HCT116 (cell line): ENCODE measurements around the gene KCNH5. TPM values are rescaled to one million over a fixed set of nuclear protein-coding genes. Genes with fewer than 3 reads are reported as not detected.

ENCODE experiments used
- ATAC-seq: fragments of 200-7000 bp; cut with Tn5 transposase; 2 replicates; pipeline ENCODE4 v1.9.1; 2020; ENCODE audit warnings: mild to moderate bottlenecking, moderate library complexity
- BruUV-seq: library from RNA; stranded (reverse); fragments of 400-500 nt; replicated peaks from 2 replicates; lab custom pipeline; 2021; lab: Mats Ljungman, UMichigan
- CTCF ChIA-PET: fragments of 300-600 bp; sonication (Branson Sonifier 250); formaldehyde crosslinking; loops from one replicate; lab custom pipeline; 2021; ENCODE audit warnings: antibody characterized with exemption; lab: Charles Lee
- POLR2A ChIA-PET: fragments of 300-600, 350-600 bp; sonication (Branson Sonifier 250); formaldehyde crosslinking; loops from one replicate; lab custom pipeline; 2021; ENCODE audit warnings: antibody characterized with exemption; lab: Charles Lee
- RAD21 ChIA-PET, 2 experiments: fragments of 300-600 bp; sonication (Branson Sonifier 250); formaldehyde crosslinking; loops; one replicate each; lab custom pipeline; 2023; ENCODE audit warnings: low total read pairs in 2 of 2; ENCODE audit not compliant: uncharacterized antibody in 2 of 2, unreplicated experiment in 2 of 2, low non-redundant PET in 1 of 2; lab: Charles Lee
- DNase-seq: peaks from one replicate; pipeline ENCODE4 v3.0.0-alpha.2; 2010; ENCODE audit warnings: low read depth, low spot score
- H2AFZ ChIP-seq: fragments of 200-600 bp; shearing (Covaris generic), sonication (generic); 2 replicates; pipeline ENCODE4 v1.6.1; 2017; ENCODE audit warnings: low read depth, mixed run types, mixed read lengths, antibody characterized with exemption, low read length; ENCODE audit not compliant: poor library complexity, severe bottlenecking
- H3K27ac ChIP-seq: 2 replicates; pipeline ENCODE4 v1.5.1; 2012; ENCODE audit warnings: low read depth, low read length
- H3K27me3 ChIP-seq: fragments of 200-600 bp; sonication (generic); 2 replicates; pipeline ENCODE4 v1.6.1; 2016; ENCODE audit warnings: mixed run types, low read length, mixed read lengths; ENCODE audit not compliant: insufficient read depth
- H3K36me3 ChIP-seq, 2 experiments: fragments of 200-500 bp in 1 of 2; fragments of 200-600 bp in 1 of 2; sonication (Bioruptor generic) in 1 of 2; sonication (generic) in 1 of 2; 2 replicates each; pipeline versions ENCODE4 v1.5.1 to v1.6.1; 2014 to 2016; ENCODE audit warnings: low read length in 2 of 2, inconsistent platforms in 1 of 2, mixed read lengths in 1 of 2, mixed run types in 1 of 2; ENCODE audit not compliant: insufficient read depth in 2 of 2, control insufficient read depth in 1 of 2
- H3K4me1 ChIP-seq, 2 experiments: fragments of 200-600 bp in 1 of 2; sonication (generic) in 1 of 2; 2 replicates each; pipeline versions ENCODE4 v1.5.1 to v1.6.1; 2012 to 2017; ENCODE audit warnings: low read length in 2 of 2, inconsistent platforms in 1 of 2, mild to moderate bottlenecking in 1 of 2, mixed read lengths in 1 of 2, mixed run types in 1 of 2, moderate library complexity in 1 of 2; ENCODE audit not compliant: insufficient read depth in 2 of 2, control insufficient read depth in 1 of 2
- H3K4me2 ChIP-seq: fragments of 200-600 bp; sonication (generic); 2 replicates; pipeline ENCODE4 v1.6.1; 2017; ENCODE audit warnings: mixed run types, low read length, mixed read lengths
- H3K4me3 ChIP-seq, 2 experiments: fragments of 200-600 bp in 1 of 2; sonication (generic) in 1 of 2; replicated peaks in 1 of 2; 2 replicates each; pipeline ENCODE4 v1.5.1; 2011 to 2016; ENCODE audit warnings: low read length in 2 of 2, control low read depth in 1 of 2, low read depth in 1 of 2, mild to moderate bottlenecking in 1 of 2, mixed read lengths in 1 of 2, mixed run types in 1 of 2
- H3K79me2 ChIP-seq: fragments of 200-600 bp; sonication (generic); 2 replicates; pipeline ENCODE4 v1.6.1; 2017; ENCODE audit warnings: mild to moderate bottlenecking, mixed run types, low read length, moderate library complexity, mixed read lengths; ENCODE audit not compliant: insufficient read depth
- H3K9ac ChIP-seq: fragments of 200-600 bp; sonication (generic); 2 replicates; pipeline ENCODE4 v1.6.1; 2016; ENCODE audit warnings: low read length, mixed read lengths
- H3K9me2 ChIP-seq: fragments of 200-600 bp; sonication (generic), shearing (Covaris generic); 2 replicates; pipeline ENCODE4 v1.6.1; 2017; ENCODE audit warnings: mixed run types, mild to moderate bottlenecking, moderate library complexity; ENCODE audit not compliant: insufficient read depth
- H3K9me3 ChIP-seq, 2 experiments: fragments of 200-500 bp in 1 of 2; fragments of 200-600 bp in 1 of 2; sonication (Bioruptor generic) in 1 of 2; sonication (generic) in 1 of 2; 2 replicates each; pipeline ENCODE4 v1.6.1; 2014 to 2017; ENCODE audit warnings: low read length in 2 of 2, mixed read lengths in 2 of 2, inconsistent platforms in 1 of 2, low read depth in 1 of 2, mild to moderate bottlenecking in 1 of 2, mixed run types in 1 of 2, moderate library complexity in 1 of 2; ENCODE audit not compliant: control insufficient read depth in 1 of 2, insufficient read depth in 1 of 2
- H4K20me1 ChIP-seq: fragments of 200-600 bp; sonication (generic), shearing (Covaris generic); 2 replicates; pipeline ENCODE4 v1.6.1; 2017; ENCODE audit warnings: mixed run types, mild to moderate bottlenecking, moderate library complexity; ENCODE audit not compliant: insufficient read depth
- ATF3 ChIP-seq: IDR thresholded peaks from 2 replicates; pipeline ENCODE4 v1.6.1; 2012
- EGR1 ChIP-seq: IDR thresholded peaks from 2 replicates; pipeline ENCODE4 v1.6.1; 2012; ENCODE audit warnings: low read depth
- EZH2 ChIP-seq: fragments of 200-600 bp; sonication (generic); IDR thresholded peaks from 2 replicates; pipeline ENCODE4 v1.6.1; 2017; ENCODE audit warnings: antibody characterized with exemption, mixed run types
- EZH2phosphoT487 ChIP-seq: fragments of 200-600 bp; IDR thresholded peaks from 2 replicates; pipeline ENCODE4 v1.6.1; 2018; ENCODE audit warnings: antibody characterized with exemption, borderline replicate concordance
- FOSL1 ChIP-seq: IDR thresholded peaks from 2 replicates; pipeline ENCODE4 v1.6.1; 2012; ENCODE audit warnings: low read depth
- JUND ChIP-seq: IDR thresholded peaks from 2 replicates; pipeline ENCODE4 v1.6.1; 2012
- MAX ChIP-seq: IDR thresholded peaks from 2 replicates; pipeline ENCODE4 v1.6.1; 2012
- POLR2A ChIP-seq: IDR thresholded peaks from 2 replicates; pipeline ENCODE4 v1.7.0; 2011; ENCODE audit warnings: borderline replicate concordance; ENCODE audit not compliant: insufficient read depth, insufficient read length; ENCODE audit errors: extremely low read depth
- RAD21 ChIP-seq: IDR thresholded peaks from 2 replicates; pipeline ENCODE4 v1.6.1; 2012; ENCODE audit warnings: low read depth, mild to moderate bottlenecking
- REST ChIP-seq: IDR thresholded peaks from 2 replicates; pipeline ENCODE4 v1.6.1; 2012; ENCODE audit warnings: low read depth
- SIN3A ChIP-seq: IDR thresholded peaks from 2 replicates; pipeline ENCODE4 v1.6.1; 2012; ENCODE audit warnings: low read depth
- SRF ChIP-seq: IDR thresholded peaks from 2 replicates; pipeline ENCODE4 v1.6.1; 2012; ENCODE audit warnings: low read depth
- TCF7L2 ChIP-seq: IDR thresholded peaks from 2 replicates; pipeline ENCODE4 v1.7.0; 2011; ENCODE audit warnings: borderline replicate concordance, inconsistent platforms; ENCODE audit not compliant: insufficient read depth, insufficient read length; ENCODE audit errors: extremely low read depth
- YY1 ChIP-seq: IDR thresholded peaks from 2 replicates; pipeline ENCODE4 v1.6.1; 2011; ENCODE audit warnings: low read length, low read depth, moderate library complexity, mild to moderate bottlenecking; ENCODE audit not compliant: insufficient replicate concordance; ENCODE audit errors: extremely low read depth
- ZFX ChIP-seq: fragments of 450-650 bp; IDR thresholded peaks from 2 replicates; pipeline ENCODE4 v1.6.1; 2017
- intact Hi-C: fragments of 100-400 bp; cut with micrococcal nuclease; formaldehyde crosslinking; loops from 2 replicates; pipeline ENCODE4 v1.10.0; 2022
- total RNA-seq: library from RNA; stranded (reverse); gene quantifications from one replicate; pipeline ENCODE4 v1.2.1, GENCODE V29; 2021; ENCODE audit not compliant: unreplicated experiment

KCNH5 gene
- total RNA-seq, 1 experiment from 2014 or later: not detected

DNA sequence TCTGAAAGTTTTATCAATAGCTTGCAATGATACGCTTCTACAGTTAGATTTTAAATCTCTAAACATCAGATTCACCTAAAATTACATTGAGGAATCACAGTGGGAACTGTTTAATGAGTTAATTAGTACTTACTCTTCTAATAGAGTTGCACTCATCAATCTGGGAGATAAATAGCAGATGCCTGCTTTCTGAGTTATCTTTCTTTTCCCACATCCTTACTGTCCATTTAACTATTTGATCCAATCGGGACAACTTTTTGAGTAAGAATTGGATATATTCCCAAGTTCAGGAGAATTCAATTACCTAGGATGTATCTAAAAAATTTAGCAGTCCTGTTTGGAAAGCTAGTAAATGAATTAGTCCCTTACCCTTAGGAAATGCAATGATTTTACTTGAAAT is 162.3 kb downstream of the KCNH5 start:
- ChIA-PET RAD21 (no interaction called here), POLR2A (no interaction called here), CTCF (no interaction called here)
- Histone ChIP-seq H3K9me3 (peaks cover 0 to 3% of the 10 kb centered on the region in 2 experiments; a peak in 1 of 4 replicates), H3K4me1 (no peaks in the 10 kb centered on the region), H3K4me3 (no peak overlapping the region), H3K27ac (no peak overlapping the region), H3K4me2 (no peak overlapping the region), H3K79me2 (no peaks in the 10 kb centered on the region), H3K9ac (no peak overlapping the region), H4K20me1 (no peaks in the 10 kb centered on the region), H3K27me3 (no peaks in the 10 kb centered on the region), H2AFZ (no peak overlapping the region), H3K36me3 (no peaks in the 10 kb centered on the region), H3K9me2 (no peaks in the 10 kb centered on the region)
- ATAC-seq: no peak
- BruUV-seq: no TSS peak
- intact Hi-C loops: no loop called here
- no peak for TF ChIP-seq RAD21
- TF ChIP-seq SIN3A: no peak
- TF ChIP-seq EZH2phosphoT487: no peak
- TF ChIP-seq JUND: no peak
- no peak for TF ChIP-seq TCF7L2
- no peak for TF ChIP-seq REST
- no peak for TF ChIP-seq SRF
- TF ChIP-seq EGR1: no peak
- no peak for TF ChIP-seq ATF3
- no peak for TF ChIP-seq ZFX
- TF ChIP-seq FOSL1: no peak
- no peak for TF ChIP-seq MAX
- TF ChIP-seq YY1: no peak
- TF ChIP-seq POLR2A: no peak
- TF ChIP-seq EZH2: no peak
- no peak for DNase-seq
